Activated CD4-positive, alpha-beta T cell treated with anti-CD3 and anti-CD28 coated beads, Interleukin-2, amount 50 U/mL, for 4 hours (primary cell): Measurements from ENCODE around the gene H1-8.
"Not testable (repeated sequence)": the region's sequence is repeated elsewhere in the genome, so short reads cannot be mapped to it uniquely, and the experiment has no call there.

Experiments used
- DNase-seq, 2 experiments: peaks; one replicate each; pipeline ENCODE4 v3.0.0-alpha.2; 2020

H1-8 gene

GRCh38 chr3:129543156-129543790 lies at the start of gene H1-8:
TSS of gene H1-8 (plus strand) at chr3:129543175. CDS start at chr3:129543219, 44 bp downstream.
- no peak for DNase-seq

GRCh38 chr3:129493206-129493605 lies 49.8 kb upstream of the H1-8 start:
- DNase-seq = no peak

- not testable (repeated sequence) for DNase-seq
Measured at GRCh38 chr3:129494499-129494898, 48.5 kb upstream of the H1-8 start.

GRCh38 chr3:129495006-129495639 lies 47.9 kb upstream of the H1-8 start:
- not testable (repeated sequence) for DNase-seq

GRCh38 chr3:129497876-129498275 lies 45.1 kb upstream of the H1-8 start:
- DNase-seq = not testable (repeated sequence)

GRCh38 chr3:129498603-129499488 lies 44.1 kb upstream of the H1-8 start:
- DNase-seq = not testable (repeated sequence)

GRCh38 chr3:129499604-129500333 lies 43.2 kb upstream of the H1-8 start:
- not testable (repeated sequence) for DNase-seq

GRCh38 chr3:129500334-129500658 lies 42.7 kb upstream of the H1-8 start:
- DNase-seq = no peak

- DNase-seq = no peak
Measured at GRCh38 chr3:129501630-129502029, 41.3 kb upstream of the H1-8 start.

GRCh38 chr3:129502641-129503408 lies 40.1 kb upstream of the H1-8 start:
- no peak for DNase-seq

- DNase-seq = no peak
Measured at GRCh38 chr3:129503471-129504291, 39.3 kb upstream of the H1-8 start.

GRCh38 chr3:129504471-129505100 lies 38.4 kb upstream of the H1-8 start:
- no peak for DNase-seq

GRCh38 chr3:129505341-129505740 lies 37.6 kb upstream of the H1-8 start:
- DNase-seq = no peak

GRCh38 chr3:129506231-129506742 lies 36.7 kb upstream of the H1-8 start:
- DNase-seq = no peak

- DNase-seq = no peak
Measured at GRCh38 chr3:129507181-129507831, 35.7 kb upstream of the H1-8 start.

GRCh38 chr3:129512595-129512994 lies 30.4 kb upstream of the H1-8 start:
- DNase-seq = no peak

- DNase-seq = no peak
Measured at GRCh38 chr3:129513705-129514104, 29.3 kb upstream of the H1-8 start.

- no peak for DNase-seq
Measured at GRCh38 chr3:129514110-129514509, 28.9 kb upstream of the H1-8 start.

- no peak for DNase-seq
Measured at GRCh38 chr3:129514563-129514962, 28.4 kb upstream of the H1-8 start.
